PFSK-1 (cell line): ENCODE measurements around the gene TLCD5.

ENCODE experiments used
- FOXP2 ChIP-seq: optimal IDR thresholded peaks from 2 replicates; pipeline ENCODE3; 2011; ENCODE audit warnings: borderline replicate concordance, control low read depth, inconsistent platforms; ENCODE audit not compliant: insufficient read depth; ENCODE audit errors: extremely low read length, extremely low read depth
- POLR2AphosphoS5 ChIP-seq: IDR thresholded peaks from 2 replicates; pipeline ENCODE4 v1.6.1; 2012; ENCODE audit warnings: low read depth, mild to moderate bottlenecking, control low read depth, low read length, moderate library complexity
- REST ChIP-seq, 2 experiments: IDR thresholded peaks; 2 replicates each; pipeline versions ENCODE4 v1.6.1 to v1.8.0; 2011 to 2012; ENCODE audit warnings: low read depth in 2 of 2, low read length in 2 of 2, control low read depth in 1 of 2, inconsistent platforms in 1 of 2, mild to moderate bottlenecking in 1 of 2, moderate library complexity in 1 of 2; ENCODE audit not compliant: insufficient read depth in 1 of 2
- SIN3A ChIP-seq: IDR thresholded peaks from 2 replicates; pipeline ENCODE4 v1.6.1; 2012; ENCODE audit warnings: mild to moderate bottlenecking, low read length, moderate library complexity, borderline replicate concordance; ENCODE audit not compliant: insufficient read depth
- TAF1 ChIP-seq: IDR thresholded peaks from 2 replicates; pipeline ENCODE4 v1.6.1; 2012; ENCODE audit warnings: low read length, control low read depth, borderline replicate concordance; ENCODE audit not compliant: insufficient read depth

TLCD5 gene

GRCh38 chr11:120316880-120317688, 8.0 kb upstream of the TLCD5 start:
- TF ChIP-seq SIN3A (no peak), TAF1 (no peak), POLR2AphosphoS5 (no peak), FOXP2 (no peak), REST (IDR thresholded peaks at IDR 0.05; ENCODE audit: insufficient read depth in 1 of 2, low read depth in 2 of 2, low read length in 2 of 2) (no peak)

GRCh38 chr11:120317689-120318480, 7.2 kb upstream of the TLCD5 start:
- TF ChIP-seq FOXP2 (no peak), REST (IDR thresholded peaks at IDR 0.05; ENCODE audit: insufficient read depth in 1 of 2, low read depth in 2 of 2, low read length in 2 of 2) (no peak), SIN3A (no peak), POLR2AphosphoS5 (no peak), TAF1 (no peak)

- no peak for TF ChIP-seq POLR2AphosphoS5
- TF ChIP-seq FOXP2: no peak
- TF ChIP-seq SIN3A: no peak
- no peak for TF ChIP-seq REST (IDR thresholded peaks at IDR 0.05; ENCODE audit: insufficient read depth in 1 of 2, low read depth in 2 of 2, low read length in 2 of 2)
- TF ChIP-seq TAF1: no peak
Measured at GRCh38 chr11:120318906-120319305, 6.2 kb upstream of the TLCD5 start.

- no peak for TF ChIP-seq TAF1
- TF ChIP-seq REST (IDR thresholded peaks at IDR 0.05; ENCODE audit: insufficient read depth in 1 of 2, low read depth in 2 of 2, low read length in 2 of 2): no peak
- no peak for TF ChIP-seq POLR2AphosphoS5
- TF ChIP-seq FOXP2: no peak
- TF ChIP-seq SIN3A: no peak
Measured at GRCh38 chr11:120326228-120326627, 1.1 kb downstream of the TLCD5 start.
